H1 (cell line): ENCODE data around the gene SLC28A1. TPM values are rescaled to one million over a fixed set of nuclear protein-coding genes. Genes with fewer than 3 reads are reported as not detected.

Experiments
- JUND ChIP-seq: IDR thresholded peaks from 2 replicates; pipeline ENCODE4 v1.6.1; 2011; ENCODE audit warnings: mild to moderate bottlenecking, improper control_type of control experiment, low read length
- polyA plus RNA-seq, 7 experiments: library from polyadenylated mRNA; depleted of rRNA in 3 of 7; stranded (reverse) in 5 of 7; unstranded in 2 of 7; fragments of >200 nt in 5 of 7; fragments of 200-250 nt in 2 of 7; gene quantifications; 1 replicate in 5 of 7; 2 replicates in 1 of 7; 4 replicates in 1 of 7; pipeline versions ENCODE4 v1.2.1 to v1.2.3, GENCODE V29; 2011 to 2013; ENCODE audit warnings: missing spikeins in 2 of 7, mixed read lengths in 2 of 7
- total RNA-seq: library from RNA; stranded (reverse); fragmentation: NEBNext Ultra II Directional; extraction: Animal tissue kit (Norgen Biotek cat#: 25700); gene quantifications from 2 replicates; pipeline ENCODE4 v1.2.1, GENCODE V29; 2021

SLC28A1 gene
- total and polyA plus RNA-seq, 2 of the 8 experiments (the other 6 are each of a cell fraction or from before 2014, with no cell fraction given): 0.09 TPM; not detected in 1

DNA sequence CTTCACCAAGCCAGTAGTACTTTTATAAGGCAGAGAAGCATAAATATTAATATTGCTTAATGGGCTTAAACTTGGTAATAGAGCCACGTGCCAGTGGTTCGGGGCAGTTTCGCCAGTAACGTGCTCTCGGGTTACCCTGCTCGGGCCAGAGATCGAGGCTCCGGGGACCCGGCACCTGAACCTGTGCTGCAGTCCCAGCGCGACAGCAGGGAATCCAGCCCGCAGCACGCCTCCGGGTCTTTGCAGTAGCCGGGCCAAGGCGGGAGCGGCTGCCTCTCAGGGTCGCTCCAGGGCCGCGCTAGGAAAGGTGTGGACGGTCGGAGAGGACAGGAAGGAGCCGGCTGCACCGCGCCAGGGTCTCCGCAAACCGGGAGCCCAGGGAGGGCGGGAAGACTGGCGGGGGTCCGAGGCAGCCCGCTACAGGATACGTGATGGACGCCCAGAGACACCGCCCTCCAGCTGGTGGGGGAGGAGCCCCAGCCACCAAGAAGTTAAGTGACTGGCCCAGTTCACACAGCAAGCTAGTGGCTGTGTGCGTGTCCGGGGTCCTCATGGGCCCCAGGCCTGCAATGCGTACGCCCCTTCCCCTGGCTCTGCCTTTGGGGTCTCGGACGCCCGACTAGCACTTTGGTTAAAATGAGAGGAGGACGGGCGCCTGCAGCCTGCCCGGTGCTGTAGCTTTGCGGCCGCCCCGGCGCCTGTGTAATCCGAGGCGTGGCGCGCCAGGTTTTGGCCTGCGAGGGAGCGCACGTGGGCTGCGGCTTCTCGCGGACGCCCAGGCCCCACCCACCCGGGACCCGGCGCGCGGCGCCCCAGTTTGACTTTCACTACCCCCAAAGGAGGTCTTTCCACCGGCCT lies 96.0 kb downstream of the SLC28A1 start (continued):
- TF ChIP-seq JUND: no peak
